Mammary epithelial cell (primary cell): ENCODE results near the gene ZNF774.

Experiments used
- CTCF ChIP-seq, 2 donors: IDR thresholded peaks in 1 of 2; conservative IDR thresholded peaks in 1 of 2; 2 replicates each; pipeline ENCODE4 v1.5.1; 2011 to 2012; ENCODE audit warnings: inconsistent platforms in 2 of 2, low read length in 2 of 2, mild to moderate bottlenecking in 2 of 2, control low read depth in 1 of 2, low read depth in 1 of 2; ENCODE audit not compliant: insufficient read depth in 1 of 2; ENCODE audit errors: extremely low read depth in 1 of 2
- EZH2 ChIP-seq: IDR thresholded peaks from 2 replicates; pipeline ENCODE4 v1.6.1; 2012; ENCODE audit warnings: low read length, inconsistent platforms, borderline replicate concordance

- TF ChIP-seq CTCF (conservative IDR thresholded peaks at IDR 0.05 in 1 of 2, IDR thresholded peaks at IDR 0.05 in 1 of 2; ENCODE audit: extremely low read depth in 1 of 2, insufficient read depth in 1 of 2, low read depth in 1 of 2, low read length in 2 of 2), result no peak
- no peak for TF ChIP-seq EZH2
Observed at GRCh38 chr15:90318591-90318990, 33.5 kb upstream of the ZNF774 start.
